IMR-90 (cell line): ENCODE measurements around the gene NOP16. TPM values are rescaled to one million over a fixed set of nuclear protein-coding genes. Genes with fewer than 3 reads are reported as not detected.

Experiments used
- ATAC-seq: fragments of 200-7000 bp; cut with Tn5 transposase; 2 replicates; pipeline ENCODE4 v1.9.1; 2020; ENCODE audit warnings: low read depth, mild to moderate bottlenecking, moderate library complexity
- BruUV-seq: library from RNA; stranded (reverse); fragments of 400-500 nt; replicated peaks from 2 replicates; lab custom pipeline; 2021; lab: Mats Ljungman, UMichigan
- CTCF ChIA-PET: fragments of 300-600 bp; formaldehyde crosslinking; extraction: SDS; loops from one replicate; lab custom pipeline; 2021; ENCODE audit warnings: antibody characterized with exemption; lab: Yijun Ruan, JAX
- POLR2A ChIA-PET: fragments of 300-600 bp; sonication (Branson Sonifier 250); formaldehyde crosslinking; loops from one replicate; lab custom pipeline; 2022; ENCODE audit warnings: antibody characterized with exemption; ENCODE audit not compliant: unreplicated experiment; lab: Charles Lee
- DNase-seq: peaks from one replicate; pipeline ENCODE4 v3.0.0; 2013
- H2AFZ ChIP-seq: replicated peaks from 2 replicates; pipeline ENCODE3; 2013; ENCODE audit warnings: low read length, mild to moderate bottlenecking; ENCODE audit not compliant: poor library complexity
- H2AK5ac ChIP-seq: 2 replicates; pipeline ENCODE4 v1.6.1; 2013; ENCODE audit warnings: low read depth, low read length, inconsistent platforms
- H2AK9ac ChIP-seq: replicated peaks from 2 replicates; pipeline ENCODE3; 2013; ENCODE audit warnings: mild to moderate bottlenecking, low read depth, low read length, moderate library complexity; ENCODE audit not compliant: poor library complexity
- H2BK120ac ChIP-seq: 2 replicates; pipeline ENCODE4 v1.6.1; 2013; ENCODE audit warnings: low read depth, low read length, inconsistent platforms
- H2BK15ac ChIP-seq: 3 replicates; pipeline ENCODE4 v1.6.1; 2013; ENCODE audit warnings: low read depth, low read length, inconsistent platforms
- H2BK20ac ChIP-seq: 2 replicates; pipeline ENCODE4 v1.6.1; 2013; ENCODE audit warnings: low read depth, mild to moderate bottlenecking, inconsistent platforms, low read length, moderate library complexity
- H2BK5ac ChIP-seq: 2 replicates; pipeline ENCODE4 v1.6.1; 2013; ENCODE audit warnings: mild to moderate bottlenecking, low read depth, low read length, inconsistent platforms; ENCODE audit not compliant: poor library complexity, severe bottlenecking
- H3K14ac ChIP-seq: replicated peaks from 2 replicates; pipeline ENCODE4 v1.6.1; 2013; ENCODE audit warnings: low read depth, low read length, inconsistent platforms
- H3K18ac ChIP-seq: 2 replicates; pipeline ENCODE4 v1.6.1; 2013; ENCODE audit warnings: low read depth, low read length, control low read depth
- H3K23ac ChIP-seq: 2 replicates; pipeline ENCODE4 v1.6.1; 2013; ENCODE audit warnings: low read depth, low read length, inconsistent platforms
- H3K27ac ChIP-seq: 2 replicates; pipeline ENCODE4 v1.5.1; 2013; ENCODE audit warnings: mild to moderate bottlenecking, control low read depth, low read length; ENCODE audit not compliant: insufficient read depth
- H3K27me3 ChIP-seq: 2 replicates; pipeline ENCODE4 v1.6.1; 2013; ENCODE audit warnings: low read length; ENCODE audit not compliant: control insufficient read depth, insufficient read depth
- H3K36me3 ChIP-seq: 2 replicates; pipeline ENCODE4 v1.6.1; 2013; ENCODE audit warnings: low read length, mixed read lengths; ENCODE audit not compliant: control insufficient read depth, insufficient read depth
- H3K4ac ChIP-seq: 2 replicates; pipeline ENCODE4 v1.6.1; 2013; ENCODE audit warnings: low read depth, low read length, inconsistent platforms
- H3K4me1 ChIP-seq: 2 replicates; pipeline ENCODE4 v1.6.1; 2013; ENCODE audit warnings: low read length, mixed read lengths; ENCODE audit not compliant: control insufficient read depth, insufficient read depth
- H3K4me2 ChIP-seq: 2 replicates; pipeline ENCODE4 v1.6.1; 2013; ENCODE audit warnings: low read depth, mild to moderate bottlenecking, control low read depth, low read length, moderate library complexity
- H3K4me3 ChIP-seq: 2 replicates; pipeline ENCODE4 v1.5.1; 2013; ENCODE audit warnings: low read depth, mild to moderate bottlenecking, control low read depth, low read length, moderate library complexity; ENCODE audit not compliant: insufficient read depth
- H3K56ac ChIP-seq: 2 replicates; pipeline ENCODE4 v1.6.1; 2013; ENCODE audit warnings: low read length, inconsistent platforms; ENCODE audit not compliant: insufficient read depth; ENCODE audit errors: extremely low read depth
- H3K79me1 ChIP-seq, 2 experiments: 2 replicates each; pipeline ENCODE4 v1.6.1; 2013; ENCODE audit warnings: low read length in 2 of 2, inconsistent platforms in 1 of 2, low read depth in 1 of 2
- H3K9ac ChIP-seq: 2 replicates; pipeline ENCODE4 v1.6.1; 2013; ENCODE audit warnings: low read depth, low read length, control low read depth
- H3K9me1 ChIP-seq: 2 replicates; pipeline ENCODE4 v1.6.1; 2013; ENCODE audit warnings: low read length, inconsistent platforms; ENCODE audit not compliant: insufficient read depth
- H3K9me3 ChIP-seq: 2 replicates; pipeline ENCODE4 v1.6.1; 2013; ENCODE audit warnings: low read length; ENCODE audit not compliant: control insufficient read depth, insufficient read depth
- H4K20me1 ChIP-seq: 2 replicates; pipeline ENCODE4 v1.6.1; 2013; ENCODE audit warnings: low read length, inconsistent platforms; ENCODE audit not compliant: insufficient read depth
- H4K5ac ChIP-seq: 2 replicates; pipeline ENCODE4 v1.6.1; 2013; ENCODE audit warnings: mild to moderate bottlenecking, low read depth, low read length, control low read depth
- H4K8ac ChIP-seq, 2 experiments: 2 replicates each; pipeline ENCODE4 v1.6.1; 2013; ENCODE audit warnings: low read depth in 2 of 2, low read length in 2 of 2, control low read depth in 1 of 2, inconsistent platforms in 1 of 2
- H4K91ac ChIP-seq: 2 replicates; pipeline ENCODE4 v1.6.1; 2013; ENCODE audit warnings: low read depth, low read length, inconsistent platforms; ENCODE audit not compliant: insufficient read depth
- BHLHE40 ChIP-seq: fragments of 150-350 bp; IDR thresholded peaks from 2 replicates; pipeline ENCODE4 v1.6.1; 2016; ENCODE audit warnings: mild to moderate bottlenecking, low read depth, low read length
- CHD1 ChIP-seq: IDR thresholded peaks from 2 replicates; pipeline ENCODE4 v1.6.1; 2012; ENCODE audit warnings: low read depth, low read length, improper control_type of control experiment
- MAFK ChIP-seq: IDR thresholded peaks from 2 replicates; pipeline ENCODE4 v1.6.1; 2012; ENCODE audit warnings: low read depth, low read length, improper control_type of control experiment
- MXI1 ChIP-seq: IDR thresholded peaks from 2 replicates; pipeline ENCODE4 v1.6.1; 2012; ENCODE audit warnings: low read depth, mild to moderate bottlenecking, low read length, moderate library complexity, borderline replicate concordance
- POLR2A ChIP-seq: IDR thresholded peaks from 2 replicates; pipeline ENCODE4 v1.6.1; 2012; ENCODE audit warnings: mild to moderate bottlenecking, low read depth, low read length
- RAD21 ChIP-seq: IDR thresholded peaks from 2 replicates; pipeline ENCODE4 v1.6.1; 2012; ENCODE audit warnings: low read length, improper control_type of control experiment
- RCOR1 ChIP-seq: IDR thresholded peaks from 2 replicates; pipeline ENCODE4 v1.6.1; 2012; ENCODE audit warnings: mild to moderate bottlenecking, low read length, improper control_type of control experiment; ENCODE audit not compliant: insufficient replicate concordance
- RFX5 ChIP-seq: IDR thresholded peaks from 2 replicates; pipeline ENCODE4 v1.8.0; 2012; ENCODE audit warnings: low read depth, mild to moderate bottlenecking, low read length, moderate library complexity
- SMC3 ChIP-seq: fragments of 150-350 bp; IDR thresholded peaks from 2 replicates; pipeline ENCODE4 v1.6.1; 2016; ENCODE audit warnings: low read depth, mild to moderate bottlenecking, antibody characterized with exemption, low read length, moderate library complexity
- WGBS, 2 experiments: methylation state at CpG; one replicate each; pipeline versions ENCODE4 v1.1.5 to v1.1.7; 2013; ENCODE audit warnings: missing lambda C conversion rate in 2 of 2; ENCODE audit not compliant: insufficient read length in 1 of 2; ENCODE audit errors: extremely low coverage in 2 of 2; 5-methylcytosine and 5-hydroxymethylcytosine counted together
- dilution Hi-C: fragments of 300-500 bp; cut with HindIII; formaldehyde crosslinking; loops from one replicate; pipeline ENCODE4 v1.14.3; 2018; ENCODE audit warnings: low sequenced_read_pairs; ENCODE audit not compliant: unreplicated experiment
- in situ Hi-C: fragments of 300-500 bp; cut with MboI; formaldehyde crosslinking; loops from 3 replicates; pipeline ENCODE4 v1.14.3; 2019; ENCODE audit warnings: low sequenced_read_pairs, inconsistent platforms, mixed read lengths
- intact Hi-C: fragments of 100-400 bp; cut with micrococcal nuclease; formaldehyde crosslinking; loops from 2 replicates; pipeline ENCODE4 v1.10.0; 2022
- polyA plus RNA-seq, 3 experiments: library from polyadenylated mRNA; depleted of rRNA; stranded (reverse); fragments of >200 nt; gene quantifications; 2 replicates each; pipeline ENCODE4 v1.2.3, GENCODE V29; 2012; ENCODE audit warnings: low replicate concordance in 1 of 3
- total RNA-seq: library from RNA; depleted of rRNA; stranded (reverse); fragments of >200 nt; gene quantifications from 2 replicates; pipeline ENCODE4 v1.2.3, GENCODE V29; 2012
- TF ChIP-seq, protein P1 (sequence below): fragments of 150-350 bp; IDR thresholded peaks from 2 replicates; pipeline ENCODE4 v1.6.1; 2016; ENCODE audit warnings: low read depth, mild to moderate bottlenecking, low read length, moderate library complexity, borderline replicate concordance
- TF ChIP-seq, protein P2 (sequence below): conservative IDR thresholded peaks from 2 replicates; pipeline ENCODE4 v1.5.1; 2012; ENCODE audit warnings: mild to moderate bottlenecking, low read depth, low read length, improper control_type of control experiment

The NOP16 gene
- total and polyA plus RNA-seq, 2 of the 4 experiments (the other 2 are of a cell fraction) = 28.0 to 60.4 TPM

DNA sequence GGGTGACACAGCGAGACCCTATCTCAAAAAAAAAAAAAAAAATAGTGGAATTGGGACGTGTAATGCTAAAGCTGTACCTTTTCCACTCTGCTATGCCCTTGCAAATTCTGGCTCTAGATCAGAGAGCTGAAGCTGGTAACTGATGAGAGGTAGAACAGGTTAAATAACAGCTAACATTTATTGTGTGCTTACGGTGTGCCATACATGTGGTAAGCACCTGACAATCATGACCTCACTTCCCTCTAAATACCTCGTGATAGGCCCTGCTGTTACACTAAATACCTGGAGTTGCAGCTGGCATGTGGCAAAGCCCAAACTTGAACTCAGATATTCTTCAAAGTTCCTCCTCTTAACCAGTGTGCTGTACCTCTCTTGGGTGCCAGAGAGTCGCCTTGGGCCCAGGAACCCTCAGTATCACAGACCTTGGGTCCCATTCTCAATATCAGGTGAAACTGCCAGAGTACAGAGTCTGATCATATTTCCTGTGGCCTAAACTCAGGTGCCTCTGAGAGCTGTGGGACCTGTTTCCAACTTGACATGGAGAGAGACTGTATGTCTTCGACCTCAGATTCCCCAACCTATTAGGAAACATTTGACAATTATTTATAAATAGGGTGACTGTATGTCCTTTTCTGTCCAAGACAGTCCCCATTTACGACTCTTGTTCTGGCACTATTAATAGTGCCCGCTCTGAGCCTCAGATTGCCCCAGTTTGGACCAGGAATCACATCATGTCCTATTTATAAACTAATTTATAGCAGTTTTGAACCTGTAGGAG, 18.3 kb downstream of the NOP16 start:
- Histone ChIP-seq H3K4me3 (no peak overlapping the region), H2BK5ac (no peak overlapping the region), H3K14ac (no peak overlapping the region), H2BK15ac (no peak overlapping the region), H4K8ac (no peak overlapping the region), H3K27me3 (no peaks in the 10 kb centered on the region), H4K91ac (no peak overlapping the region), H3K23ac (no peak overlapping the region), H3K36me3 (peaks cover 35% of the 10 kb centered on the region), H2AK9ac (no peak overlapping the region), H3K56ac (no peak overlapping the region), H3K9me3 (no peaks in the 10 kb centered on the region), H4K20me1 (no peaks in the 10 kb centered on the region), H2BK20ac (no peak overlapping the region), H2BK120ac (no peak overlapping the region), H3K18ac (no peak overlapping the region), H3K4me1 (peaks cover 3% of the 10 kb centered on the region; the same call in 1 of the 2 replicates), H3K9ac (no peak overlapping the region), H3K27ac (no peak overlapping the region), H4K5ac (no peak overlapping the region), H3K79me1 (peaks cover 11 to 13% of the 10 kb centered on the region in 2 experiments), H3K9me1 (peaks cover 4% of the 10 kb centered on the region; the same call in 1 of the 2 replicates), H3K4ac (no peak overlapping the region), H3K4me2 (no peak overlapping the region), H2AFZ (no peak overlapping the region), H2AK5ac (no peak overlapping the region)
- in situ Hi-C loops (no loop called here), dilution Hi-C loops (no loop called here), intact Hi-C loops (no loop called here)
- no TSS peak for BruUV-seq
- 100% methylated on average over 1 of the region's 8 CpGs; no CpG with 5 or more reads in 1 of the 2 experiments for WGBS, 2 experiments
- no peak for ATAC-seq
- ChIA-PET POLR2A (no interaction called here), CTCF (no interaction called here)
- TF ChIP-seq MAFK = no peak
- TF ChIP-seq RCOR1 = no peak
- TF ChIP-seq, protein P1, sequence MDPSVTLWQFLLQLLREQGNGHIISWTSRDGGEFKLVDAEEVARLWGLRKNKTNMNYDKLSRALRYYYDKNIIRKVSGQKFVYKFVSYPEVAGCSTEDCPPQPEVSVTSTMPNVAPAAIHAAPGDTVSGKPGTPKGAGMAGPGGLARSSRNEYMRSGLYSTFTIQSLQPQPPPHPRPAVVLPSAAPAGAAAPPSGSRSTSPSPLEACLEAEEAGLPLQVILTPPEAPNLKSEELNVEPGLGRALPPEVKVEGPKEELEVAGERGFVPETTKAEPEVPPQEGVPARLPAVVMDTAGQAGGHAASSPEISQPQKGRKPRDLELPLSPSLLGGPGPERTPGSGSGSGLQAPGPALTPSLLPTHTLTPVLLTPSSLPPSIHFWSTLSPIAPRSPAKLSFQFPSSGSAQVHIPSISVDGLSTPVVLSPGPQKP = no peak
- TF ChIP-seq RFX5 = no peak
- no peak for TF ChIP-seq BHLHE40
- TF ChIP-seq, protein P2, sequence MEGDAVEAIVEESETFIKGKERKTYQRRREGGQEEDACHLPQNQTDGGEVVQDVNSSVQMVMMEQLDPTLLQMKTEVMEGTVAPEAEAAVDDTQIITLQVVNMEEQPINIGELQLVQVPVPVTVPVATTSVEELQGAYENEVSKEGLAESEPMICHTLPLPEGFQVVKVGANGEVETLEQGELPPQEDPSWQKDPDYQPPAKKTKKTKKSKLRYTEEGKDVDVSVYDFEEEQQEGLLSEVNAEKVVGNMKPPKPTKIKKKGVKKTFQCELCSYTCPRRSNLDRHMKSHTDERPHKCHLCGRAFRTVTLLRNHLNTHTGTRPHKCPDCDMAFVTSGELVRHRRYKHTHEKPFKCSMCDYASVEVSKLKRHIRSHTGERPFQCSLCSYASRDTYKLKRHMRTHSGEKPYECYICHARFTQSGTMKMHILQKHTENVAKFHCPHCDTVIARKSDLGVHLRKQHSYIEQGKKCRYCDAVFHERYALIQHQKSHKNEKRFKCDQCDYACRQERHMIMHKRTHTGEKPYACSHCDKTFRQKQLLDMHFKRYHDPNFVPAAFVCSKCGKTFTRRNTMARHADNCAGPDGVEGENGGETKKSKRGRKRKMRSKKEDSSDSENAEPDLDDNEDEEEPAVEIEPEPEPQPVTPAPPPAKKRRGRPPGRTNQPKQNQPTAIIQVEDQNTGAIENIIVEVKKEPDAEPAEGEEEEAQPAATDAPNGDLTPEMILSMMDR = no peak
- no peak for TF ChIP-seq RAD21
- TF ChIP-seq CHD1 = no peak
- TF ChIP-seq MXI1 = no peak
- no peak for TF ChIP-seq POLR2A
- no peak for TF ChIP-seq SMC3
- no peak for DNase-seq
